HepG2 (cell line): ENCODE results near the gene ST14. TPM values are rescaled to one million over a fixed set of nuclear protein-coding genes. Genes with fewer than 3 reads are reported as not detected.

Experiments used
- CC2D1A ChIP-seq: sonication (generic); formaldehyde crosslinking; IDR thresholded peaks from 2 replicates; pipeline ENCODE4 v1.8.1; 2023; ENCODE audit warnings: mild to moderate bottlenecking, missing genetic modification reagents
- CEBPG ChIP-seq: IDR thresholded peaks from 2 replicates; pipeline ENCODE4 v1.6.1; 2016
- IRX3 ChIP-seq: sonication (generic); formaldehyde crosslinking; IDR thresholded peaks from 2 replicates; pipeline ENCODE4 v1.8.1; 2023; ENCODE audit warnings: mild to moderate bottlenecking, low read depth, missing genetic modification reagents, borderline replicate concordance
- KDM2A ChIP-seq: sonication (generic); formaldehyde crosslinking; IDR thresholded peaks from 2 replicates; pipeline ENCODE4 v1.4.0; 2020; ENCODE audit warnings: low read depth, missing genetic modification reagents, borderline replicate concordance
- MTA3 ChIP-seq: sonication (generic); formaldehyde crosslinking; IDR thresholded peaks from 2 replicates; pipeline ENCODE4 v1.4.0; 2020; ENCODE audit warnings: missing genetic modification reagents
- PAF1 ChIP-seq: IDR thresholded peaks from 2 replicates; pipeline ENCODE4 v1.6.1; 2016; ENCODE audit warnings: missing genetic modification reagents, missing compliant biosample characterization
- REPIN1 ChIP-seq: sonication (generic); formaldehyde crosslinking; IDR thresholded peaks from 2 replicates; pipeline ENCODE4 v1.8.0; 2022; ENCODE audit warnings: missing genetic modification reagents, low read depth, mild to moderate bottlenecking, borderline replicate concordance
- RFX1 ChIP-seq: fragments of 450-650 bp; IDR thresholded peaks from 2 replicates; pipeline ENCODE4 v1.6.1; 2017
- RNF2 ChIP-seq: fragments of 450-650 bp; conservative IDR thresholded peaks from 2 replicates; pipeline ENCODE4 v1.6.1; 2016; ENCODE audit warnings: low read depth
- SKI ChIP-seq: fragments of 450-650 bp; IDR thresholded peaks from one replicate; pipeline ENCODE4 v1.6.1; 2018; ENCODE audit warnings: mild to moderate bottlenecking; ENCODE audit not compliant: partially characterized antibody
- SNRNP70 ChIP-seq: fragments of 200-400 bp; formaldehyde crosslinking; IDR thresholded peaks from 2 replicates; pipeline ENCODE4 v1.6.1; 2017; ENCODE audit warnings: mild to moderate bottlenecking, low read depth, low read length, moderate library complexity
- TCF7L2 ChIP-seq: IDR thresholded peaks from 2 replicates; pipeline ENCODE4 v1.6.1; 2011; ENCODE audit warnings: mild to moderate bottlenecking, low read depth, low read length, moderate library complexity
- ZNF180 ChIP-seq: sonication (generic); formaldehyde crosslinking; IDR thresholded peaks from 2 replicates; pipeline ENCODE4 v1.4.0; 2020; ENCODE audit warnings: low read depth, missing genetic modification reagents, borderline replicate concordance
- ZNF230 ChIP-seq: sonication (generic); formaldehyde crosslinking; IDR thresholded peaks from 2 replicates; pipeline ENCODE4 v1.4.0; 2020; ENCODE audit warnings: mild to moderate bottlenecking, missing genetic modification reagents
- ZNF350 ChIP-seq: sonication (generic); formaldehyde crosslinking; IDR thresholded peaks from 2 replicates; pipeline ENCODE4 v1.4.0; 2020; ENCODE audit warnings: mild to moderate bottlenecking, low read depth, missing genetic modification reagents, borderline replicate concordance
- ZNF546 ChIP-seq: sonication (generic); formaldehyde crosslinking; conservative IDR thresholded peaks from 2 replicates; pipeline ENCODE4 v1.8.1; 2023; ENCODE audit warnings: mild to moderate bottlenecking, missing genetic modification reagents
- ZNF674 ChIP-seq: sonication (generic); formaldehyde crosslinking; IDR thresholded peaks from 2 replicates; pipeline ENCODE4 v1.5.0; 2020; ENCODE audit warnings: low read depth, mild to moderate bottlenecking, missing genetic modification reagents
- ZNF749 ChIP-seq: sonication (generic); formaldehyde crosslinking; IDR thresholded peaks from 2 replicates; pipeline ENCODE4 v1.8.0; 2022; ENCODE audit warnings: mild to moderate bottlenecking, missing genetic modification reagents, moderate library complexity, borderline replicate concordance
- polyA plus RNA-seq, 8 experiments: library from polyadenylated mRNA; depleted of rRNA in 3 of 8; stranded (reverse) in 7 of 8; unstranded in 1 of 8; fragments of >200 nt; fragmentation: Illumina TruSeq in 4 of 8; extraction: Trizol in 4 of 8; gene quantifications; 2 replicates each; pipeline versions ENCODE4 v1.2.1 to v1.2.3, GENCODE V29; 2011 to 2016; ENCODE audit warnings: low read depth in 4 of 8, missing spikeins in 1 of 8, mixed read lengths in 1 of 8; ENCODE audit not compliant: insufficient read depth in 1 of 8
- total RNA-seq, 5 experiments: library from RNA; depleted of rRNA; stranded (reverse); fragments of >200 nt; fragmentation: Illumina TruSeq; extraction: Trizol; gene quantifications; 2 replicates each; pipeline ENCODE4 v1.2.3, GENCODE V29; 2016; ENCODE audit warnings: low read depth in 1 of 5
- TF ChIP-seq, protein P1 (sequence below): sonication (generic); formaldehyde crosslinking; IDR thresholded peaks from 2 replicates; pipeline ENCODE4 v1.4.0; 2020; ENCODE audit warnings: missing genetic modification reagents, borderline replicate concordance
- TF ChIP-seq, protein P2 (sequence below): sonication (generic); formaldehyde crosslinking; IDR thresholded peaks from 2 replicates; pipeline ENCODE4 v1.5.0; 2020; ENCODE audit warnings: missing genetic modification reagents
- TF ChIP-seq, protein P3 (sequence below): IDR thresholded peaks from 2 replicates; pipeline ENCODE4 v1.6.1; 2016; ENCODE audit warnings: missing compliant biosample characterization, missing genetic modification reagents, borderline replicate concordance
- TF ChIP-seq, protein P4 (sequence below): IDR thresholded peaks from 2 replicates; pipeline ENCODE4 v1.6.1; 2012; ENCODE audit warnings: low read depth, low read length, improper control_type of control experiment

The ST14 gene
- total and polyA plus RNA-seq, 2 of the 13 experiments (the other 11 are each of a cell fraction or from before 2014, with no cell fraction given): 0.88 to 1.4 TPM

DNA sequence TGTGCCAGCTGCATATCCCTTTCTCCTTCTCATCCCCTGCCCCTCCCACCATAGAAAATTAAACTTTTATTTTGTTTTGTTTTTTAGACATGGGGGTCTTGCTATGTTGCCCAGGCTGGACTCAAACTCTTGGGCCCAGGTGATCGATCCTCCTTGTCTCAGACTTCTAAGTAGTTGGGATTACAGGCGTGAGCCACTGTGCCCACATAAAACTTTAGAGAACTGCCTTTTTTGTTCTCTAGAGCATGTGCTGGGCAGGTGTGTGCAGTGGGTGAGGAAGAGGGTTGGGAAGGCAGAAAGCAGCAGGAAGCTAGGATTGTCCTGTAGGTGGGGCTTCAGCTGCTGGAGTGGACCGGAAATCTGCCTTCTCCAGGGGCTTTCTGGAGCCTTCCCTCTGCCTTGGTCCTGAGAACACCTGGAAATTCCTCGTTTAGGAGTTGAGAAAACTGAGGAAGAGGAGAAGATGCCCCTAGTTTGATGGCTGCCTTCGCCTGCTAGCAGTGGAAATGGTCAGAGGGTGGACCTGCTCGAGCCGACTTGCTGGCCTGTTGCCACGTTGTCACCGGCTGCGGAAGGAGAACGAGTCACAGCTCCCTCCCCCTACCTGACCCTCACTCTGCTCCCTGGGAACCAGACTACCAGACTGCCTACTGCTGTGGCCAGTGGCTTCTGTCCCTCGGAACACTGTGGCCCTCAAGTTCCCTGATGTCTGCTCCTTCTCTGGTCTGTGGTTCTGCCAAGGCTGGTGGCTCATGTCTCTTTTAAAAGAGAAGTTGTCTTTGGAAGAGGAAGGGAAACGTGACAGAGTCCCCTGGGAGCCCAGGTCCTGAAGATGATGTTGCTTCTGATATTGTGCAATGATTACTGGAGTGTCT, 4.0 kb downstream of the ST14 start (continued):
- TF ChIP-seq CC2D1A (CRISPR knock-in tag): 0 out of 2 replicates have a peak, but pooled peaks have one; percentile 71
- TF ChIP-seq, protein P1, sequence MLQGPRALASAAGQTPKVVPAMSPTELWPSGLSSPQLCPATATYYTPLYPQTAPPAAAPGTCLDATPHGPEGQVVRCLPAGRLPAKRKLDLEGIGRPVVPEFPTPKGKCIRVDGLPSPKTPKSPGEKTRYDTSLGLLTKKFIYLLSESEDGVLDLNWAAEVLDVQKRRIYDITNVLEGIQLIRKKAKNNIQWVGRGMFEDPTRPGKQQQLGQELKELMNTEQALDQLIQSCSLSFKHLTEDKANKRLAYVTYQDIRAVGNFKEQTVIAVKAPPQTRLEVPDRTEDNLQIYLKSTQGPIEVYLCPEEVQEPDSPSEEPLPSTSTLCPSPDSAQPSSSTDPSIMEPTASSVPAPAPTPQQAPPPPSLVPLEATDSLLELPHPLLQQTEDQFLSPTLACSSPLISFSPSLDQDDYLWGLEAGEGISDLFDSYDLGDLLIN (CRISPR knock-in tag): no peak
- no peak for TF ChIP-seq ZNF674 (CRISPR knock-in tag)
- TF ChIP-seq KDM2A: peak; percentile 40; the same call in 1 of the 2 replicates
- no peak for TF ChIP-seq SKI
- TF ChIP-seq MTA3: no peak
- TF ChIP-seq IRX3 (CRISPR knock-in tag): no peak
- TF ChIP-seq SNRNP70: no peak
- no peak for TF ChIP-seq PAF1 (CRISPR knock-in tag)
- TF ChIP-seq ZNF350 (CRISPR knock-in tag): 0 out of 2 replicates have a peak, but pooled peaks have one; percentile 48
- TF ChIP-seq, protein P2, sequence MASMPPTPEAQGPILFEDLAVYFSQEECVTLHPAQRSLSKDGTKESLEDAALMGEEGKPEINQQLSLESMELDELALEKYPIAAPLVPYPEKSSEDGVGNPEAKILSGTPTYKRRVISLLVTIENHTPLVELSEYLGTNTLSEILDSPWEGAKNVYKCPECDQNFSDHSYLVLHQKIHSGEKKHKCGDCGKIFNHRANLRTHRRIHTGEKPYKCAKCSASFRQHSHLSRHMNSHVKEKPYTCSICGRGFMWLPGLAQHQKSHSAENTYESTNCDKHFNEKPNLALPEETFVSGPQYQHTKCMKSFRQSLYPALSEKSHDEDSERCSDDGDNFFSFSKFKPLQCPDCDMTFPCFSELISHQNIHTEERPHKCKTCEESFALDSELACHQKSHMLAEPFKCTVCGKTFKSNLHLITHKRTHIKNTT (CRISPR knock-in tag): no peak
- TF ChIP-seq ZNF749 (CRISPR knock-in tag): no peak
- TF ChIP-seq ZNF546: no peak
- TF ChIP-seq CEBPG: no peak
- no peak for TF ChIP-seq REPIN1 (CRISPR knock-in tag)
- no peak for TF ChIP-seq ZNF230 (CRISPR knock-in tag)
- TF ChIP-seq RNF2: peak; percentile 46; the same call in 1 of the 2 replicates
- TF ChIP-seq, protein P3, sequence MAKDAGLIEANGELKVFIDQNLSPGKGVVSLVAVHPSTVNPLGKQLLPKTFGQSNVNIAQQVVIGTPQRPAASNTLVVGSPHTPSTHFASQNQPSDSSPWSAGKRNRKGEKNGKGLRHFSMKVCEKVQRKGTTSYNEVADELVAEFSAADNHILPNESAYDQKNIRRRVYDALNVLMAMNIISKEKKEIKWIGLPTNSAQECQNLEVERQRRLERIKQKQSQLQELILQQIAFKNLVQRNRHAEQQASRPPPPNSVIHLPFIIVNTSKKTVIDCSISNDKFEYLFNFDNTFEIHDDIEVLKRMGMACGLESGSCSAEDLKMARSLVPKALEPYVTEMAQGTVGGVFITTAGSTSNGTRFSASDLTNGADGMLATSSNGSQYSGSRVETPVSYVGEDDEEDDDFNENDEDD: no peak; the same call in 1 of the 2 replicates
- TF ChIP-seq TCF7L2: no peak
- TF ChIP-seq ZNF180 (CRISPR knock-in tag): no peak
- no peak for TF ChIP-seq RFX1
- TF ChIP-seq, protein P4, sequence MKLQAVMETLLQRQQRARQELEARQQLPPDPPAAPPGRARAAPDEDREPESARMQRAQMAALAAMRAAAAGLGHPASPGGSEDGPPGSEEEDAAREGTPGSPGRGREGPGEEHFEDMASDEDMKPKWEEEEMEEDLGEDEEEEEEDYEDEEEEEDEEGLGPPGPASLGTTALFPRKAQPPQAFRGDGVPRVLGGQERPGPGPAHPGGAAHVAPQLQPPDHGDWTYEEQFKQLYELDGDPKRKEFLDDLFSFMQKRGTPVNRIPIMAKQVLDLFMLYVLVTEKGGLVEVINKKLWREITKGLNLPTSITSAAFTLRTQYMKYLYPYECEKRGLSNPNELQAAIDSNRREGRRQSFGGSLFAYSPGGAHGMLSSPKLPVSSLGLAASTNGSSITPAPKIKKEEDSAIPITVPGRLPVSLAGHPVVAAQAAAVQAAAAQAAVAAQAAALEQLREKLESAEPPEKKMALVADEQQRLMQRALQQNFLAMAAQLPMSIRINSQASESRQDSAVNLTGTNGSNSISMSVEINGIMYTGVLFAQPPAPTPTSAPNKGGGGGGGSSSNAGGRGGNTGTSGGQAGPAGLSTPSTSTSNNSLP: no peak
